ENCODE results near the gene FAXDC2. TPM values are rescaled to one million over a fixed set of nuclear protein-coding genes. Genes with fewer than 3 reads are reported as not detected.

Gene FAXDC2, protein sequence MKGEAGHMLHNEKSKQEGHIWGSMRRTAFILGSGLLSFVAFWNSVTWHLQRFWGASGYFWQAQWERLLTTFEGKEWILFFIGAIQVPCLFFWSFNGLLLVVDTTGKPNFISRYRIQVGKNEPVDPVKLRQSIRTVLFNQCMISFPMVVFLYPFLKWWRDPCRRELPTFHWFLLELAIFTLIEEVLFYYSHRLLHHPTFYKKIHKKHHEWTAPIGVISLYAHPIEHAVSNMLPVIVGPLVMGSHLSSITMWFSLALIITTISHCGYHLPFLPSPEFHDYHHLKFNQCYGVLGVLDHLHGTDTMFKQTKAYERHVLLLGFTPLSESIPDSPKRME
- total RNA-seq (10 to 100 TPM in 6 of 7 donors, 1 to 10 TPM in 1; 8.5 to 34.8 (median 25.0) TPM), polyA plus RNA-seq (1 to 10 TPM; 2.3 to 4.6 (median 2.8) TPM)
- long read RNA-seq, donor 1, partial matches to known transcripts, result 0 of 9 reads
- long read RNA-seq, donor 1, other reads (novel, unspliced or antisense), result 0 of 9 reads
- long read RNA-seq, donor 2, partial matches to known transcripts, result 5 of 12 reads
- long read RNA-seq, donor 2, other reads (novel, unspliced or antisense), result 0 of 12 reads

DNA sequence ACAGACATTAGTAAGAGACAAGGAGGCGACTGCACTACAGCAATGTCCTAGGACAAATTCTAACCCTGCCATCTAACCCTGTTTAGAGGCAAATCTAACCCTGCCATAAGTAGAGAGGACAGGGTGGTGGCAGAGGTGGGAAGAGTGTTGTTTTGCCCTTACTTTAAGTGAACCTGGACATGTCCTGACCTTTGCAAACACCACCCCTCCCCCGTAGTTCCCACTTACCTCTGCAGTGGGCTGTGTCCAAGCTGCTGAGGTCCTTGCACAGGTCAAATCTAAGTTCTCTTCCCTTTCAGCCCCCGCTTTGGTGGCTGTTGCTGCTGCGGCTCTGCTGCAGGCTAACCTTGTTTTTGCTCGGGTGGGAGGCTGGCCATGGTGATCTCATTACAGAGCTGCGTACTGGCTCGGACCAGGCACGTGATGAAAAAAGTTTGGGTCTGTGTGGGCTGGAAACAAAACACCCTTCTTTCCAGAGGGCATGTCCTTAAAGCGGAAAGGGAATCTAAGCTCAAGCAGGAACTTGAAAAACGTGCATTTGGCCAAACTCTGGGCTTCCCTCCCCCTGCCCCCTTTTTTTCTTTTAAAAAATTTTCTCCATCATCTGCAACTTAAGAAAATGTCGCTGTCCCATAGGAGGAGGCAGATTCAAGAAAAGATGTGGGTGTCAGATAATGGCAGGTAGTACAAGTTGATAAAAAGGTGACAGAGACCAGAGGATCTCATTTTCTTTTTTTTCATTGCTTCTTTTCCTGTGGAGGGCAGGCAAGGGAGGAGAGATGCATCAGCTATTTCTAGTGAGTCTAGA is at the start of gene FAXDC2:
Gene FAXDC2, minus strand, starts transcription at position 349 of the 808 bp plus-strand sequence. CDS start 12,425 bp downstream, outside the sequence.
- no peak for DNase-seq
- WGBS, 5 donors, result 14 to 21% (median 16%) methylated on average over 11 of the region's 11 CpGs
- Histone ChIP-seq H3K36me3 (no peaks in the 10 kb centered on the region), H3K27me3 (replicated peaks in 1 of 7) (no peaks in the 10 kb centered on the region), H3K4me3 (peak within 1 kb of the TSS; percentile 8 to 67 (median 32)), H3K4me1 (peaks cover 3 to 28% (median 16%) of the 10 kb centered on the region in 6 donors), H3K27ac (peak within 1 kb of the TSS in 7 of 8 donors; percentile 10 to 77 (median 69)), H3K9me3 (no peaks in the 10 kb centered on the region)
- intact Hi-C loops (cut with DNase I; ENCODE audit: low total_unique reads), result no loop called here
- TF ChIP-seq POLR2A (IDR thresholded peaks at IDR 0.05), result peak in 1 of 3 donors; percentile 14
- peak in 2 of 3 donors; percentile 51 to 86 for TF ChIP-seq POLR2AphosphoS5 (IDR thresholded peaks at IDR 0.05)
- TF ChIP-seq, protein P1, sequence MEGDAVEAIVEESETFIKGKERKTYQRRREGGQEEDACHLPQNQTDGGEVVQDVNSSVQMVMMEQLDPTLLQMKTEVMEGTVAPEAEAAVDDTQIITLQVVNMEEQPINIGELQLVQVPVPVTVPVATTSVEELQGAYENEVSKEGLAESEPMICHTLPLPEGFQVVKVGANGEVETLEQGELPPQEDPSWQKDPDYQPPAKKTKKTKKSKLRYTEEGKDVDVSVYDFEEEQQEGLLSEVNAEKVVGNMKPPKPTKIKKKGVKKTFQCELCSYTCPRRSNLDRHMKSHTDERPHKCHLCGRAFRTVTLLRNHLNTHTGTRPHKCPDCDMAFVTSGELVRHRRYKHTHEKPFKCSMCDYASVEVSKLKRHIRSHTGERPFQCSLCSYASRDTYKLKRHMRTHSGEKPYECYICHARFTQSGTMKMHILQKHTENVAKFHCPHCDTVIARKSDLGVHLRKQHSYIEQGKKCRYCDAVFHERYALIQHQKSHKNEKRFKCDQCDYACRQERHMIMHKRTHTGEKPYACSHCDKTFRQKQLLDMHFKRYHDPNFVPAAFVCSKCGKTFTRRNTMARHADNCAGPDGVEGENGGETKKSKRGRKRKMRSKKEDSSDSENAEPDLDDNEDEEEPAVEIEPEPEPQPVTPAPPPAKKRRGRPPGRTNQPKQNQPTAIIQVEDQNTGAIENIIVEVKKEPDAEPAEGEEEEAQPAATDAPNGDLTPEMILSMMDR (IDR thresholded peaks at IDR 0.05 in 8 of 11, conservative IDR thresholded peaks at IDR 0.05 in 3 of 11), result no peak

GRCh38 chr5:154900066-154900465 is 49.7 kb upstream of the FAXDC2 start:
- Histone ChIP-seq H3K9me3 (no peaks in the 10 kb centered on the region), H3K27ac (no peak overlapping the region), H3K4me1 (no peaks in the 10 kb centered on the region), H3K36me3 (peaks cover 9 to 100% (median 88%) of the 10 kb centered on the region in 6 donors), H3K4me3 (no peak overlapping the region), H3K27me3 (replicated peaks in 1 of 7) (no peaks in the 10 kb centered on the region)
- TF ChIP-seq POLR2A (IDR thresholded peaks at IDR 0.05) (no peak), POLR2AphosphoS5 (IDR thresholded peaks at IDR 0.05) (no peak)
- TF ChIP-seq, protein P1 (IDR thresholded peaks at IDR 0.05 in 8 of 11, conservative IDR thresholded peaks at IDR 0.05 in 3 of 11), result no peak
- intact Hi-C loops (cut with DNase I; ENCODE audit: low total_unique reads), result no loop called here
- DNase-seq, result no peak
- 93 to 98% (median 96%) methylated on average over 1 of the region's 1 CpG for WGBS, 5 donors

- no peak overlapping the region for H3K27ac ChIP-seq
- H3K4me1 ChIP-seq, result no peaks in the 10 kb centered on the region
- TF ChIP-seq POLR2A (IDR thresholded peaks at IDR 0.05) (no peak), POLR2AphosphoS5 (IDR thresholded peaks at IDR 0.05) (no peak)
- TF ChIP-seq, protein P1 (IDR thresholded peaks at IDR 0.05 in 8 of 11, conservative IDR thresholded peaks at IDR 0.05 in 3 of 11), result no peak
- H3K27me3 ChIP-seq (replicated peaks in 1 of 7), result no peaks in the 10 kb centered on the region
- intact Hi-C loops (cut with DNase I; ENCODE audit: low total_unique reads), result no loop called here
- H3K9me3 ChIP-seq, result no peaks in the 10 kb centered on the region
- DNase-seq, result no peak
- no peak overlapping the region for H3K4me3 ChIP-seq
- WGBS, 5 donors, result 91 to 95% (median 94%) methylated on average over 9 of the region's 9 CpGs
- H3K36me3 ChIP-seq, result peaks cover 9 to 100% (median 84%) of the 10 kb centered on the region in 6 donors
Observed at GRCh38 chr5:154899151-154899816, 48.9 kb upstream of the FAXDC2 start.
